ENCODE results near the gene GPR176. TPM values are rescaled to one million over a fixed set of nuclear protein-coding genes. Genes with fewer than 3 reads are reported as not detected.

The GPR176 gene
- polyA plus RNA-seq, 1 donor from 2014 or later, result 8.3 TPM

DNA sequence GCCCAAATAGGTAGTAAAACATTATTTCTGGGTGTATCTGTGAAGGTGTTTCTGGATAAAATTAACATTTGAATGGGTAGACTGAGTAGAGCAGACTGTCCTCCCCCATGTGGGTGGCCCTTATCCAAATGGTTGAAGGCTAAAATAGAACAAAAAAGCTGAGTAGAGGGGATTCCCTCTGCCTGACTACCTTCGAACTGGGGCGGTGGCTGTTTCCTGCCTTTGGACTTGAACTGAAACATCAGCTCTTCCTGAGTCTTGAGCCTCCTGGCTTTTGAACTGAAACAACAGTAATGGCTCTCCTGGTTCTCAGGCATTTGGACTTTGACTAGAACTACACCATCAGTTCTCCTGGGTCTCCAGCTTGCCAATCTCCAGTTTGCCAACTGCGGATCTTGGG is 4.4 kb upstream of the GPR176 start:
- Histone ChIP-seq H4K20me1 (ENCODE audit: insufficient read depth) (no peaks in the 10 kb centered on the region), H3K79me2 (replicated peaks; ENCODE audit: insufficient read depth, low read length) (no peaks in the 10 kb centered on the region), H3F3A (ENCODE audit: insufficient read depth, low read length, poor library complexity, severe bottlenecking) (no peaks in the 10 kb centered on the region), H3K4me2 (ENCODE audit: low read length) (no peak overlapping the region), H3K27ac (ENCODE audit: low read length) (no peak overlapping the region), H3K4me3 (ENCODE audit: low read length) (no peak overlapping the region), H3K9ac (ENCODE audit: low read length) (no peak overlapping the region), H3K27me3 (ENCODE audit: insufficient read depth, low read depth, low read length) (peaks cover 17% of the 10 kb centered on the region), H3K9me3 (ENCODE audit: low read length) (no peaks in the 10 kb centered on the region), H3K36me3 (ENCODE audit: insufficient read depth, low read length) (no peaks in the 10 kb centered on the region), H3K9me2 (ENCODE audit: insufficient read depth, low read length) (no peaks in the 10 kb centered on the region), H2AFZ (ENCODE audit: low read depth, low read length) (no peak overlapping the region)
- no peak for TF ChIP-seq RAD21 (conservative IDR thresholded peaks at IDR 0.05)
- TF ChIP-seq, protein P1, sequence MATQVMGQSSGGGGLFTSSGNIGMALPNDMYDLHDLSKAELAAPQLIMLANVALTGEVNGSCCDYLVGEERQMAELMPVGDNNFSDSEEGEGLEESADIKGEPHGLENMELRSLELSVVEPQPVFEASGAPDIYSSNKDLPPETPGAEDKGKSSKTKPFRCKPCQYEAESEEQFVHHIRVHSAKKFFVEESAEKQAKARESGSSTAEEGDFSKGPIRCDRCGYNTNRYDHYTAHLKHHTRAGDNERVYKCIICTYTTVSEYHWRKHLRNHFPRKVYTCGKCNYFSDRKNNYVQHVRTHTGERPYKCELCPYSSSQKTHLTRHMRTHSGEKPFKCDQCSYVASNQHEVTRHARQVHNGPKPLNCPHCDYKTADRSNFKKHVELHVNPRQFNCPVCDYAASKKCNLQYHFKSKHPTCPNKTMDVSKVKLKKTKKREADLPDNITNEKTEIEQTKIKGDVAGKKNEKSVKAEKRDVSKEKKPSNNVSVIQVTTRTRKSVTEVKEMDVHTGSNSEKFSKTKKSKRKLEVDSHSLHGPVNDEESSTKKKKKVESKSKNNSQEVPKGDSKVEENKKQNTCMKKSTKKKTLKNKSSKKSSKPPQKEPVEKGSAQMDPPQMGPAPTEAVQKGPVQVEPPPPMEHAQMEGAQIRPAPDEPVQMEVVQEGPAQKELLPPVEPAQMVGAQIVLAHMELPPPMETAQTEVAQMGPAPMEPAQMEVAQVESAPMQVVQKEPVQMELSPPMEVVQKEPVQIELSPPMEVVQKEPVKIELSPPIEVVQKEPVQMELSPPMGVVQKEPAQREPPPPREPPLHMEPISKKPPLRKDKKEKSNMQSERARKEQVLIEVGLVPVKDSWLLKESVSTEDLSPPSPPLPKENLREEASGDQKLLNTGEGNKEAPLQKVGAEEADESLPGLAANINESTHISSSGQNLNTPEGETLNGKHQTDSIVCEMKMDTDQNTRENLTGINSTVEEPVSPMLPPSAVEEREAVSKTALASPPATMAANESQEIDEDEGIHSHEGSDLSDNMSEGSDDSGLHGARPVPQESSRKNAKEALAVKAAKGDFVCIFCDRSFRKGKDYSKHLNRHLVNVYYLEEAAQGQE (IDR thresholded peaks at IDR 0.05; ENCODE audit: borderline replicate concordance), result no peak
- TF ChIP-seq, protein P2, sequence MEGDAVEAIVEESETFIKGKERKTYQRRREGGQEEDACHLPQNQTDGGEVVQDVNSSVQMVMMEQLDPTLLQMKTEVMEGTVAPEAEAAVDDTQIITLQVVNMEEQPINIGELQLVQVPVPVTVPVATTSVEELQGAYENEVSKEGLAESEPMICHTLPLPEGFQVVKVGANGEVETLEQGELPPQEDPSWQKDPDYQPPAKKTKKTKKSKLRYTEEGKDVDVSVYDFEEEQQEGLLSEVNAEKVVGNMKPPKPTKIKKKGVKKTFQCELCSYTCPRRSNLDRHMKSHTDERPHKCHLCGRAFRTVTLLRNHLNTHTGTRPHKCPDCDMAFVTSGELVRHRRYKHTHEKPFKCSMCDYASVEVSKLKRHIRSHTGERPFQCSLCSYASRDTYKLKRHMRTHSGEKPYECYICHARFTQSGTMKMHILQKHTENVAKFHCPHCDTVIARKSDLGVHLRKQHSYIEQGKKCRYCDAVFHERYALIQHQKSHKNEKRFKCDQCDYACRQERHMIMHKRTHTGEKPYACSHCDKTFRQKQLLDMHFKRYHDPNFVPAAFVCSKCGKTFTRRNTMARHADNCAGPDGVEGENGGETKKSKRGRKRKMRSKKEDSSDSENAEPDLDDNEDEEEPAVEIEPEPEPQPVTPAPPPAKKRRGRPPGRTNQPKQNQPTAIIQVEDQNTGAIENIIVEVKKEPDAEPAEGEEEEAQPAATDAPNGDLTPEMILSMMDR (IDR thresholded peaks at IDR 0.05; ENCODE audit: poor library complexity, severe bottlenecking), result no peak
- TF ChIP-seq TAF1 (IDR thresholded peaks at IDR 0.05; ENCODE audit: low read depth), result no peak
- no peak for TF ChIP-seq POLR2AphosphoS5 (IDR thresholded peaks at IDR 0.05)
- no peak for TF ChIP-seq MXI1 (conservative IDR thresholded peaks at IDR 0.05; ENCODE audit: poor library complexity, severe bottlenecking)
- no peak for TF ChIP-seq EZH2 (IDR thresholded peaks at IDR 0.05; ENCODE audit: borderline replicate concordance, insufficient read depth, low read length, poor library complexity, severe bottlenecking)
- TF ChIP-seq EP300 (conservative IDR thresholded peaks at IDR 0.05; ENCODE audit: poor library complexity, severe bottlenecking), result no peak
- TF ChIP-seq SMC3 (conservative IDR thresholded peaks at IDR 0.05; ENCODE audit: poor library complexity), result no peak

DNA sequence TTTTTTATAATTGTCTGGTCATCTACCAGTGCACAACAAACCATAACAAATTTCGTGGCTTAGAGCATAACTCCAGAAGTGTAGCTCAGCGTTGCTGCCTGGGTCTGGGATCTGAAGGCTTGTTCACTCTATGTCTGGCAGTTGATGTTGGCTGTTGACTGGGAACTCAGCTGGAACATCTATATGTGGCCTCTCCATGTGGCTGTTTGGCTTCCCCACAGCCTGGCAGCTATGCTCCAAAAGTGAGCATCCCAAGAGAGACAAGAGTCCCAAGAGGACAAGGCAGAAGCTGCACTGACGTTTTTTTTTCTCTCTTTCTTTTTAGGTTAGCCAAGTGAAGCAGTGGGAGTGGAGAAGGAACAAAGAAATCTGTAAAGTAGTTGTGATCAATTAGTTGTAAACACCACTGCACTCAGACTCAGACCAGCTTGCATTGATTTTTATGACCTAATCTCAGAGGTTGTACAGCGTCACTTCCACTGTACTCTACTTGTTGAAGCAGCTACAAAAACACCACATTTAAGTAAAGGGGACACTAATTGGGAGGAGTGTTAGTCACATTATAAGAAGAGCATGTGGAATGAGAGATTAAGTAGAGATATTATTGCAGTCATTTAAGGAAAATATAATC is 2.5 kb upstream of the GPR176 start:
- no peaks in the 10 kb centered on the region for H3K36me3 ChIP-seq (ENCODE audit: insufficient read depth, low read length)
- no peaks in the 10 kb centered on the region for H4K20me1 ChIP-seq (ENCODE audit: insufficient read depth)
- H3F3A ChIP-seq (ENCODE audit: insufficient read depth, low read length, poor library complexity, severe bottlenecking), result no peaks in the 10 kb centered on the region
- no peak for TF ChIP-seq TAF1 (IDR thresholded peaks at IDR 0.05; ENCODE audit: low read depth)
- TF ChIP-seq EP300 (conservative IDR thresholded peaks at IDR 0.05; ENCODE audit: poor library complexity, severe bottlenecking), result no peak
- TF ChIP-seq EZH2 (IDR thresholded peaks at IDR 0.05; ENCODE audit: borderline replicate concordance, insufficient read depth, low read length, poor library complexity, severe bottlenecking), result no peak
- no peak for TF ChIP-seq SMC3 (conservative IDR thresholded peaks at IDR 0.05; ENCODE audit: poor library complexity)
- no peak for TF ChIP-seq POLR2AphosphoS5 (IDR thresholded peaks at IDR 0.05)
- TF ChIP-seq, protein P1 (IDR thresholded peaks at IDR 0.05; ENCODE audit: borderline replicate concordance), result no peak
- no peak for TF ChIP-seq RAD21 (conservative IDR thresholded peaks at IDR 0.05)
- TF ChIP-seq MXI1 (conservative IDR thresholded peaks at IDR 0.05; ENCODE audit: poor library complexity, severe bottlenecking), result no peak
- TF ChIP-seq, protein P2 (IDR thresholded peaks at IDR 0.05; ENCODE audit: poor library complexity, severe bottlenecking), result no peak
- H3K4me2 ChIP-seq (ENCODE audit: low read length), result no peak overlapping the region
- H3K79me2 ChIP-seq (replicated peaks; ENCODE audit: insufficient read depth, low read length), result no peaks in the 10 kb centered on the region
- H3K9me3 ChIP-seq (ENCODE audit: low read length), result no peaks in the 10 kb centered on the region
- H3K9ac ChIP-seq (ENCODE audit: low read length), result no peak overlapping the region
- H3K9me2 ChIP-seq (ENCODE audit: insufficient read depth, low read length), result no peaks in the 10 kb centered on the region
- no peak overlapping the region for H3K4me3 ChIP-seq (ENCODE audit: low read length)
- H3K27ac ChIP-seq (ENCODE audit: low read length), result no peak overlapping the region
- H3K27me3 ChIP-seq (ENCODE audit: insufficient read depth, low read depth, low read length), result peaks cover 33% of the 10 kb centered on the region
- H2AFZ ChIP-seq (ENCODE audit: low read depth, low read length), result no peak overlapping the region
